ENCODE measurements around the gene CHRNA7.
"Not testable (repeated sequence)": the region's sequence is repeated elsewhere in the genome, so short reads cannot be mapped to it uniquely, and the experiment has no call there.

The CHRNA7 gene

GRCh38 chr15:32122013-32122412 is 91.7 kb downstream of the CHRNA7 start:
- no peak for FAIRE-seq

- no peak for FAIRE-seq
Observed at GRCh38 chr15:32123473-32123872, 93.2 kb downstream of the CHRNA7 start.

GRCh38 chr15:32124726-32125125 is 94.4 kb downstream of the CHRNA7 start:
- no peak for FAIRE-seq

- no peak for FAIRE-seq
Observed at GRCh38 chr15:32125595-32125994, 95.3 kb downstream of the CHRNA7 start.

- no peak for FAIRE-seq
Observed at GRCh38 chr15:32129815-32130214, 99.5 kb downstream of the CHRNA7 start.

GRCh38 chr15:32130823-32131222 is 100.5 kb downstream of the CHRNA7 start:
- no peak for FAIRE-seq

- FAIRE-seq = no peak
Observed at GRCh38 chr15:32131803-32132202, 101.5 kb downstream of the CHRNA7 start.

GRCh38 chr15:32132859-32133258 is 102.5 kb downstream of the CHRNA7 start:
- FAIRE-seq = no peak

GRCh38 chr15:32134842-32135241 is 104.5 kb downstream of the CHRNA7 start:
- FAIRE-seq = no peak

- no peak for FAIRE-seq
Observed at GRCh38 chr15:32135335-32135734, 105.0 kb downstream of the CHRNA7 start.

GRCh38 chr15:32145512-32145911 is 115.2 kb downstream of the CHRNA7 start:
- FAIRE-seq = not testable (repeated sequence)

GRCh38 chr15:32148833-32149555 is 118.7 kb downstream of the CHRNA7 start:
- no peak for FAIRE-seq

GRCh38 chr15:32152574-32152973 is 122.3 kb downstream of the CHRNA7 start:
- no peak for FAIRE-seq

- FAIRE-seq = not testable (repeated sequence)
Observed at GRCh38 chr15:32153868-32154623, 123.7 kb downstream of the CHRNA7 start.

- not testable (repeated sequence) for FAIRE-seq
Observed at GRCh38 chr15:32162143-32162542, 131.8 kb downstream of the CHRNA7 start.

GRCh38 chr15:32164065-32164464 is 133.8 kb downstream of the CHRNA7 start:
- not testable (repeated sequence) for FAIRE-seq

GRCh38 chr15:32164747-32165146 is 134.4 kb downstream of the CHRNA7 start:
- FAIRE-seq = not testable (repeated sequence)

- FAIRE-seq = not testable (repeated sequence)
Observed at GRCh38 chr15:32165775-32166174, 135.5 kb downstream of the CHRNA7 start.

- not testable (repeated sequence) for FAIRE-seq
Observed at GRCh38 chr15:32166270-32166669, 136.0 kb downstream of the CHRNA7 start.

- FAIRE-seq = not testable (repeated sequence)
Observed at GRCh38 chr15:32167913-32168312, 137.6 kb downstream of the CHRNA7 start.

- not testable (repeated sequence) for FAIRE-seq
Observed at GRCh38 chr15:32180579-32180978, 150.3 kb downstream of the CHRNA7 start.

- FAIRE-seq = not testable (repeated sequence)
Observed at GRCh38 chr15:32193780-32194179, 163.5 kb downstream of the CHRNA7 start.

GRCh38 chr15:32196206-32196605 is 165.9 kb downstream of the CHRNA7 start:
- not testable (repeated sequence) for FAIRE-seq

- FAIRE-seq = not testable (repeated sequence)
Observed at GRCh38 chr15:32198938-32199337, 168.6 kb downstream of the CHRNA7 start.
